ENCODE results near the gene BRD4. TPM values are rescaled to one million over a fixed set of nuclear protein-coding genes. Genes with fewer than 3 reads are reported as not detected.
A peak's percentile ranks its signal among the peaks of the same experiment; 100 is the strongest.

BRD4 gene
- total and polyA plus RNA-seq, 2 of the 13 experiments (the other 11 are each of a cell fraction or from before 2014, with no cell fraction given) = 10.5 to 11.4 TPM

DNA sequence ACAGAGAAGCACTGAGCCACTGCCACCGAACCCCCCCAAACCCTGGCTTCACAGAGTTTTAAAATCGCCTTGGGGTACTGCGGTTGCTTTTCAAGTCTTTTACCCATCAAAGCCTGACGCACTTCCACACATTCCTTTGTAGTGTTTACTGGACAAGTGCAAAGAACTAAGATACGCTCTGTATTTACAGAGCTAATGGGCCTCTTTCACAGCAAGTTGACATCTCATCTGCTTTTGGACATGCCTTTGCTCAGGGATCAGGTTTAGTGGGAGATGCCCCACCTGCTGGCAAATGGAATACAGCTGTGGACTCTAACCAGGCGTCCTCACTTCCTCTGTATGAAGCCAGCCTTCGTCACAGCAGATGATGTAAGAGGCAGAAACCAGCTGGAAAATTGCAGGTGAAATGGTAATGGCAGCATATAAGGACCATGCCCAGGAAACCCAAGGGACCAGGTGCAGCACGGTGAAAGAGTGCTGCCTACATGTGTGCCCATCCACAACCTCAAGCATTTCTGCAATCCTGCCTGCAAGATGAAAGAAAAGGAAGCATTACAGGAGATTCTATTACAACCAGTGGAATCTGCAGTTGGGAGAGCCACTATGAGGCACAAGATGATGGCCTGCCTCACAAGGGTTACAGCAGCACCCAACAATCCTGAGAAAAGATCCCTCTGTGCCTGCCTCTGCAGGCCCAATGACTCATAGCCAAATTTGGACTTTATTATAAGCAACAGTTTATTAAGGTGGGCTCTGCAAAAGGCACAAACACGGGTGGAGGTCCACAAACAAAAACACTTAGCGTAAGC is 34.7 kb downstream of the BRD4 start (continued):
- no peak for TF ChIP-seq BRD4 (CRISPR knock-in tag; IDR thresholded peaks at IDR 0.05)
- TF ChIP-seq ZNF678 (CRISPR knock-in tag; IDR thresholded peaks at IDR 0.05) = no peak
- TF ChIP-seq PRPF4 (IDR thresholded peaks at IDR 0.05; ENCODE audit: low read depth, low read length, poor library complexity, severe bottlenecking) = no peak
- TF ChIP-seq, protein P1, sequence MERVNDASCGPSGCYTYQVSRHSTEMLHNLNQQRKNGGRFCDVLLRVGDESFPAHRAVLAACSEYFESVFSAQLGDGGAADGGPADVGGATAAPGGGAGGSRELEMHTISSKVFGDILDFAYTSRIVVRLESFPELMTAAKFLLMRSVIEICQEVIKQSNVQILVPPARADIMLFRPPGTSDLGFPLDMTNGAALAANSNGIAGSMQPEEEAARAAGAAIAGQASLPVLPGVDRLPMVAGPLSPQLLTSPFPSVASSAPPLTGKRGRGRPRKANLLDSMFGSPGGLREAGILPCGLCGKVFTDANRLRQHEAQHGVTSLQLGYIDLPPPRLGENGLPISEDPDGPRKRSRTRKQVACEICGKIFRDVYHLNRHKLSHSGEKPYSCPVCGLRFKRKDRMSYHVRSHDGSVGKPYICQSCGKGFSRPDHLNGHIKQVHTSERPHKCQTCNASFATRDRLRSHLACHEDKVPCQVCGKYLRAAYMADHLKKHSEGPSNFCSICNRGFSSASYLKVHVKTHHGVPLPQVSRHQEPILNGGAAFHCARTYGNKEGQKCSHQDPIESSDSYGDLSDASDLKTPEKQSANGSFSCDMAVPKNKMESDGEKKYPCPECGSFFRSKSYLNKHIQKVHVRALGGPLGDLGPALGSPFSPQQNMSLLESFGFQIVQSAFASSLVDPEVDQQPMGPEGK (CRISPR knock-in tag; IDR thresholded peaks at IDR 0.05) = peak; percentile 89
- peak; percentile 65; the same call in 1 of the 2 replicates for TF ChIP-seq RFXAP (CRISPR knock-in tag; IDR thresholded peaks at IDR 0.05; ENCODE audit: borderline replicate concordance)
- TF ChIP-seq, protein P2, sequence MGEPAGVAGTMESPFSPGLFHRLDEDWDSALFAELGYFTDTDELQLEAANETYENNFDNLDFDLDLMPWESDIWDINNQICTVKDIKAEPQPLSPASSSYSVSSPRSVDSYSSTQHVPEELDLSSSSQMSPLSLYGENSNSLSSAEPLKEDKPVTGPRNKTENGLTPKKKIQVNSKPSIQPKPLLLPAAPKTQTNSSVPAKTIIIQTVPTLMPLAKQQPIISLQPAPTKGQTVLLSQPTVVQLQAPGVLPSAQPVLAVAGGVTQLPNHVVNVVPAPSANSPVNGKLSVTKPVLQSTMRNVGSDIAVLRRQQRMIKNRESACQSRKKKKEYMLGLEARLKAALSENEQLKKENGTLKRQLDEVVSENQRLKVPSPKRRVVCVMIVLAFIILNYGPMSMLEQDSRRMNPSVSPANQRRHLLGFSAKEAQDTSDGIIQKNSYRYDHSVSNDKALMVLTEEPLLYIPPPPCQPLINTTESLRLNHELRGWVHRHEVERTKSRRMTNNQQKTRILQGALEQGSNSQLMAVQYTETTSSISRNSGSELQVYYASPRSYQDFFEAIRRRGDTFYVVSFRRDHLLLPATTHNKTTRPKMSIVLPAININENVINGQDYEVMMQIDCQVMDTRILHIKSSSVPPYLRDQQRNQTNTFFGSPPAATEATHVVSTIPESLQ (CRISPR knock-in tag; conservative IDR thresholded peaks at IDR 0.05) = no peak
- TF ChIP-seq, protein P3, sequence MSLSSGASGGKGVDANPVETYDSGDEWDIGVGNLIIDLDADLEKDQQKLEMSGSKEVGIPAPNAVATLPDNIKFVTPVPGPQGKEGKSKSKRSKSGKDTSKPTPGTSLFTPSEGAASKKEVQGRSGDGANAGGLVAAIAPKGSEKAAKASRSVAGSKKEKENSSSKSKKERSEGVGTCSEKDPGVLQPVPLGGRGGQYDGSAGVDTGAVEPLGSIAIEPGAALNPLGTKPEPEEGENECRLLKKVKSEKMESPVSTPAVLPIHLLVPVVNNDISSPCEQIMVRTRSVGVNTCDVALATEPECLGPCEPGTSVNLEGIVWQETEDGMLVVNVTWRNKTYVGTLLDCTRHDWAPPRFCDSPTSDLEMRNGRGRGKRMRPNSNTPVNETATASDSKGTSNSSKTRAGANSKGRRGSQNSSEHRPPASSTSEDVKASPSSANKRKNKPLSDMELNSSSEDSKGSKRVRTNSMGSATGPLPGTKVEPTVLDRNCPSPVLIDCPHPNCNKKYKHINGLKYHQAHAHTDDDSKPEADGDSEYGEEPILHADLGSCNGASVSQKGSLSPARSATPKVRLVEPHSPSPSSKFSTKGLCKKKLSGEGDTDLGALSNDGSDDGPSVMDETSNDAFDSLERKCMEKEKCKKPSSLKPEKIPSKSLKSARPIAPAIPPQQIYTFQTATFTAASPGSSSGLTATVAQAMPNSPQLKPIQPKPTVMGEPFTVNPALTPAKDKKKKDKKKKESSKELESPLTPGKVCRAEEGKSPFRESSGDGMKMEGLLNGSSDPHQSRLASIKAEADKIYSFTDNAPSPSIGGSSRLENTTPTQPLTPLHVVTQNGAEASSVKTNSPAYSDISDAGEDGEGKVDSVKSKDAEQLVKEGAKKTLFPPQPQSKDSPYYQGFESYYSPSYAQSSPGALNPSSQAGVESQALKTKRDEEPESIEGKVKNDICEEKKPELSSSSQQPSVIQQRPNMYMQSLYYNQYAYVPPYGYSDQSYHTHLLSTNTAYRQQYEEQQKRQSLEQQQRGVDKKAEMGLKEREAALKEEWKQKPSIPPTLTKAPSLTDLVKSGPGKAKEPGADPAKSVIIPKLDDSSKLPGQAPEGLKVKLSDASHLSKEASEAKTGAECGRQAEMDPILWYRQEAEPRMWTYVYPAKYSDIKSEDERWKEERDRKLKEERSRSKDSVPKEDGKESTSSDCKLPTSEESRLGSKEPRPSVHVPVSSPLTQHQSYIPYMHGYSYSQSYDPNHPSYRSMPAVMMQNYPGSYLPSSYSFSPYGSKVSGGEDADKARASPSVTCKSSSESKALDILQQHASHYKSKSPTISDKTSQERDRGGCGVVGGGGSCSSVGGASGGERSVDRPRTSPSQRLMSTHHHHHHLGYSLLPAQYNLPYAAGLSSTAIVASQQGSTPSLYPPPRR (CRISPR knock-in tag; IDR thresholded peaks at IDR 0.05; ENCODE audit: borderline replicate concordance) = peak; percentile 93
- TF ChIP-seq SETDB1 (CRISPR knock-in tag; IDR thresholded peaks at IDR 0.05; ENCODE audit: borderline replicate concordance) = no peak
- TF ChIP-seq ZNF7 (CRISPR knock-in tag; IDR thresholded peaks at IDR 0.05) = peak; percentile 40; the same call in 1 of the 2 replicates
- 0 out of 2 replicates have a peak, but pooled peaks have one; percentile 7 for TF ChIP-seq ZNF709 (CRISPR knock-in tag; IDR thresholded peaks at IDR 0.05)
- no peak for TF ChIP-seq ZNF136 (CRISPR knock-in tag; IDR thresholded peaks at IDR 0.05; ENCODE audit: low read depth)
- TF ChIP-seq ZNF335 (CRISPR knock-in tag; IDR thresholded peaks at IDR 0.05) = no peak
- TF ChIP-seq ZNF614 (CRISPR knock-in tag; IDR thresholded peaks at IDR 0.05; ENCODE audit: borderline replicate concordance) = peak; percentile 47; the same call in 1 of the 2 replicates
- TF ChIP-seq MLLT10 (CRISPR knock-in tag; IDR thresholded peaks at IDR 0.05) = no peak
- peak; percentile 68 for TF ChIP-seq ZNF878 (CRISPR knock-in tag; IDR thresholded peaks at IDR 0.05)
- no peak for TF ChIP-seq ZNF24 (IDR thresholded peaks at IDR 0.05)
- no peak for TF ChIP-seq IKZF4 (CRISPR knock-in tag; IDR thresholded peaks at IDR 0.05; ENCODE audit: borderline replicate concordance, low read depth, not compliant biosample characterization)
- TF ChIP-seq, protein P4, sequence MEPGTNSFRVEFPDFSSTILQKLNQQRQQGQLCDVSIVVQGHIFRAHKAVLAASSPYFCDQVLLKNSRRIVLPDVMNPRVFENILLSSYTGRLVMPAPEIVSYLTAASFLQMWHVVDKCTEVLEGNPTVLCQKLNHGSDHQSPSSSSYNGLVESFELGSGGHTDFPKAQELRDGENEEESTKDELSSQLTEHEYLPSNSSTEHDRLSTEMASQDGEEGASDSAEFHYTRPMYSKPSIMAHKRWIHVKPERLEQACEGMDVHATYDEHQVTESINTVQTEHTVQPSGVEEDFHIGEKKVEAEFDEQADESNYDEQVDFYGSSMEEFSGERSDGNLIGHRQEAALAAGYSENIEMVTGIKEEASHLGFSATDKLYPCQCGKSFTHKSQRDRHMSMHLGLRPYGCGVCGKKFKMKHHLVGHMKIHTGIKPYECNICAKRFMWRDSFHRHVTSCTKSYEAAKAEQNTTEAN (CRISPR knock-in tag; conservative IDR thresholded peaks at IDR 0.05) = no peak; the same call in 1 of the 2 replicates
- TF ChIP-seq ADNP (CRISPR knock-in tag; IDR thresholded peaks at IDR 0.05) = no peak
